OCI-LY7 (cell line): Measurements from ENCODE around the gene NOP9.

Experiments used
- CTCF ChIP-seq: fragments of 200-600 bp; sonication (generic); conservative IDR thresholded peaks from 2 replicates; pipeline ENCODE4 v1.5.1; 2014; ENCODE audit warnings: mild to moderate bottlenecking, antibody characterized with exemption, low read length, moderate library complexity, mixed read lengths
- EZH2phosphoT487 ChIP-seq: fragments of 200-600 bp; sonication (generic); IDR thresholded peaks from 2 replicates; pipeline ENCODE4 v1.6.1; 2018; ENCODE audit warnings: low read depth, borderline replicate concordance, mild to moderate bottlenecking, mixed run types, antibody characterized with exemption, low read length, moderate library complexity, mixed read lengths

GRCh38 chr14:24325963-24326362, 26.3 kb downstream of the NOP9 start:
- TF ChIP-seq CTCF (no peak), EZH2phosphoT487 (no peak)
